HG03571 (cell line): Measurements from ENCODE around the gene ZNF521.
"Not testable (repeated sequence)": the region's sequence is repeated elsewhere in the genome, so short reads cannot be mapped to it uniquely, and the experiment has no call there.

Experiments
- ATAC-seq: cut with Tn5 transposase; IDR thresholded peaks from one replicate; pipeline ENCODE4 v1.9.1; 2021; ENCODE audit not compliant: unreplicated experiment

ZNF521 gene

DNA sequence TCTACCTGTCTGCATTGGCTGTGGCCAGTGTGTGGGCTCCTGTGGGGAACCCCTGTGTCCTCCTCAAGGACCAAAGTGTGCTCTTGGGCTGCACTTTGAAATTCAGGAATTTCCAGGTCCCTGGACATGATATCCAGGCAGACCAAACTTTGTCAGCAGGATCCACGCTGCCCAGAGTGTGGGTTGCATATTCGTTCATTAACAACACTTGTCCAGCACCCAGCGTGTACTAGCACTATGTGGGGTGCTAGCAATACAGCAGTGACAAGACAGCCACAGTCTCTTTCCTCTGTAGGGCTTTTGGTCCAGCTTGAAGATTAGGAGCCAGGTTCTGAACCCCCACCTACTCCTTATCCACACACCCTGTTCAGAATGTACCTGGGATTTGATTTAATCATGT lies 304.5 kb downstream of the ZNF521 start:
- no peak for ATAC-seq

DNA sequence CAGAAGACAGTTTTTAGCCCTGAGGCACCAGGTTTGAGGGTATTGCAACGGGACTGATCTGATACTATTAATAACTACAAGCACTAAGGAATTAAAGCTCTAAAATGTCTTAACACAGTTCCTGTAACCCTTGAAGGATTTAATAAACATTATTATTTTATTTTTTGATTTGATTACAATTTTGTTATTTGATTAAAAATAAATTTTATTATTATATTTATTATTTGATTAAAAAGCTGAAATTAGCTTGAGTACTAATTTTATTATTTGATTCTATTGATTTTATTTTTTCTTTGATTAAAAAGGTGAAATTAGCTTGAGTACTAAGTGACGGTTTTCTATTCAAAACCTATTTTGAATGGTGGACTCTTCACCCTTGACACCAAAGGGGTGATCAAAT lies 307.3 kb downstream of the ZNF521 start:
- ATAC-seq = no peak

DNA sequence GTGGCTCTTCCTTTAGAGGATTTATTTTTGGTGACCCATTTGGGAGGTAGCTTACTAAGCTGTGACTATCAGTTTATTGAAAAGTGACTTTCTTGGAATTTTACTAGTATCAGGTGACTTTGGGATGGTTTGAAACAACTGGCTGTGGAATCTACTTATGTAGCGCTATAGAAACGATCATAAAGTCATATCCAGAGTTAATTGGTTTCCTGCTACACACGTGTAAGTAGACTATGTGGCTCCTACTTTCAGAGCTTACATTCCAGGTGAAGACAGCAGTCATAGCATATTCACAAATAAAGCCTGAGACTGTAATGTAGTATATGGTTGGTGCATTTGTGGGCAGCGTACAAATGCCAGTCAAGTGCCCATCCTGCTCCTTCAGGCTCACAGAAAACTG lies 308.9 kb downstream of the ZNF521 start:
- ATAC-seq = no peak

DNA sequence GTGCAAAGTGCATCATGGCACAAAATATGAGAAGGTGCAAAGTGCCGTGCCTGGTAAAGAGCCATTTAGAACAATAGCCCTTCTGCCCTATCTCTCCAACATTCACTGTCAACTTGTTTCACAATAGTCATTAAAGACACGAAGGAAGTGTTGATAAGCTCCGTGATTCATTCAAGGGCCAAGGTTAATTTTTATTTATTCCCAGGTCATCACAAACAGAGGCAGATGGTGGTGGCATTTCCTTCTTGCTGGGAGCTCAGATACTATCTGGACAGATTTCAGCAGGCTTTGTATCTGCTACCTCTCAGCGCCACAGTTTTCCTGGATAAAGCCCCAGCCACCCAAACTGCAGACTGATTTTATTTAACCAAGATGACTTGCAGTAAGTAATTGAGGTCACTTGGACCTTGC lies 309.3 kb downstream of the ZNF521 start:
- ATAC-seq = no peak

DNA sequence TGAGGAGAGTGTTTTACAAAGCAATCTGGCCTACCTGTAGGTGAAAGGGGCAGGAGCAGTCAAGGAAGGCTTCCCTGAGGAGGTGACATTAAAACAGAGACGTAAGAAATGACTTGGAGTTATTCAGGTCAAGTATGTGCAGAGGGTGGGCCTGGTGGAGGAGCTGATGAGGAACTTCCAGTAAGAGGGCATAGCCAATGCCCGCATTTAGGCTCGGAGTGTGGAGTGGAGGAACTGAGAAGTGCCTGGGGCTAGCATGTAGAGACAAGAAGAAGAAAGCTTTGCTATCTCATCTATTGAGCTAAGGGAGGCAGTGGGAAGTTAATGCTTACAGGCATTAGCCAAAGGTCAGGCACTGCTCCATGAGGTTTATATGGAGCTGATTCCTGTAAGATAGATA lies 312.2 kb downstream of the ZNF521 start:
- ATAC-seq = no peak

DNA sequence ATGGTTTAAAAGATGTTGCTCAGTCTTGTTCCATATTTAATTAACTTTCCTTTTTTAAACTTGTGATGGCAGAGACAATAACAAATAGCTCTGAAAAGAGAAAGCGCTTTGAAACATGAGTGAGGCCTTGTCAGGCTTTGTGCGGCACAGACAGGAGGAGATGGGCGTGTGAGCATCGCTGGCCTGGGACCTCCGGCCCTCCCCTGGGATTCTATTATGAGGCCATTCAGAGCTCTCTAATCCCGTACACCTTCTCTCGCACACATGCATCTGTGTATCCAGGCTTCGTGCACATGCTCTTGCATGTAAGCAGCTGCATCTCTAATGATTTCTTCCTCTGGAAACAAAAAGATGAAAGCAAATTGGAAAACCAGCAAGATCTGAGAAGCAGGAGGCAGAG lies 313.7 kb downstream of the ZNF521 start:
- ATAC-seq = no peak

DNA sequence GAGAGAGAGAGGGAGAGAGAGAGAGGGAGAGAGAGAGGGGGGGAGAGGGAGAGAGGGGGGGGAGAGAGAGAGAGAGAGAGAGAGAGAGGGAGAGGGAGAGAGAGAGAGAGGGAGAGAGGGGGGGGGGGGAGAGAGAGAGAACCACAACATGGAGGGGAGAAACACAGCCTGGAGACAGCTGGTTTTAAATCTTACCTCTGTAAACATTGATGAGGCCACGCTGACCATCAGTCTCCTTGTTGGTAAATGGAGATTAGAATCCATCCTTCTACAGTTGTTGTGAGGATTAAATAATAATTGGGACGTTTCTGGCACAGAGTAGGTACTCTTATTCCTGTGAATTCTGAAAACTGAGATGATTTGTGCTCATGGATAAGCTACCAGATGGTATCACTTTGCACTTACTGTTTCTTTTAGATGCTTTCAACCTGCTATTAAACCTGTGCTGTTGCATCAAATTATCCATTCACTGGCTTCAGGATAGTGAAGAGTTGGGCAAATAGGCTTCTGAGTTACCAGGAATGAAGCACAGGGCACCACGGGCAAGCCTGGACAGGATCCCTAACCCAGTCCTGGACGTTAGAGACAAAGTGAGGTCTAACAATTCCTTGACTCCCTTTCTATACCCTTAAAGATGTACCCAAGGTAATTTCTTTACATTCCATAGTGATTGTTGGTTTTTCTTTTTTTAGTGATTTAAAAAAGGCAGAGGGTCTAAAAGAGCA lies 318.1 kb downstream of the ZNF521 start:
- no peak for ATAC-seq

DNA sequence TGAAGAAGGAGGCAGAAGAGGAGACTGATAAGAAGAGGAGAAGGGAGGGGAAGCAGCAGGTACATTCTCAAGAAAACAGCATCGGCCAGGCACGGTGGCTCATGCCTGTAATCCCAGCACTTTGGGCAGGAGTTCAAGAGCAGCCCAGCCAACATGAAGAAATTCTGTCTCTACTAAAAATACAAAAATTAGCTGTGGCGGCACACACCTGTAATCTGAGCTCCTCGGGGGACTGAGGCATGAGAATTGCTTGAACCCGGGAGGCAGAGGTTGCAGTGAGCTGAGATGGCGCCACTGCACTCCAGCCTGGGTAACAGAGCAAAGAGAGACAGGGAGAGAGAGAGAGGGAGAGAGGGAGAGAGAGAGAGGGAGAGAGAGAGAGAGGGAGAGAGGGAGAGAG lies 318.8 kb downstream of the ZNF521 start:
- ATAC-seq = not testable (repeated sequence)

DNA sequence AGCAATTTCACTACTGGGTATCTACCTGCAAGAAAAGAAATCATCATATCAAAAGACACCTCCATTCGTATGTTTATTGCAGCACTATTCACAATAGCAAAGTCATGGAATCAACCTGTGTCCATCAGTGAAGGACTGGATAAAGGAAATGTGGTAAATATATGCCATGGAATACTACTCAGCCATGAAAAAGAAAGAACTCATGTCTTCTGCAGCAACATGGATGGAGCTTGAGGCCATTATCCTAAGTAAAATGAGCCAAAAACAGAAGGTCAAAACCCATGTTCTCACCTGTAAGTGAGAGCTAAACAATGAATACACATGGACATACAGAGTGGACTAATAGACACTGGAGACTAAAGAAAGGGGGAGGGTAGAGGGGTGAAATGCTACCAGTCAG lies 322.2 kb downstream of the ZNF521 start:
- ATAC-seq = no peak

DNA sequence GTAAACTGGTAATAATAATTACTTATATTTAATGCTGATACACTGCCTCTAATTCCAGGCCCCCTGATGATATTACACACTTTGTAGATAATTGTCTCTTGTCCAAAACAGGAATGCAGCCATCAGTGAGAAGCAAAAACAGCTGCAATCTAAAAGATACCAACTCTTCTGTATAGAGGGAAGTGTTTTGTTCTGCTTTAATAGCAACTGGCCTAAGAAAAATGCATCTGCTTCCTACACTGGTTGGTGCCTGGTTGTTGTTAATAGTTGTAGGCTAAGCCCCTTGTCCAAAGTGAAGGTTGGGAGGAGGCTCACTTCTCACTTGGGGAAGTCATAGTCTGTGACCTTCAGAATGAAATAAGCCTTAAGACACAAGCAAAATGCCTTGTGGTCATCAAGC lies 332.0 kb downstream of the ZNF521 start:
- no peak for ATAC-seq

DNA sequence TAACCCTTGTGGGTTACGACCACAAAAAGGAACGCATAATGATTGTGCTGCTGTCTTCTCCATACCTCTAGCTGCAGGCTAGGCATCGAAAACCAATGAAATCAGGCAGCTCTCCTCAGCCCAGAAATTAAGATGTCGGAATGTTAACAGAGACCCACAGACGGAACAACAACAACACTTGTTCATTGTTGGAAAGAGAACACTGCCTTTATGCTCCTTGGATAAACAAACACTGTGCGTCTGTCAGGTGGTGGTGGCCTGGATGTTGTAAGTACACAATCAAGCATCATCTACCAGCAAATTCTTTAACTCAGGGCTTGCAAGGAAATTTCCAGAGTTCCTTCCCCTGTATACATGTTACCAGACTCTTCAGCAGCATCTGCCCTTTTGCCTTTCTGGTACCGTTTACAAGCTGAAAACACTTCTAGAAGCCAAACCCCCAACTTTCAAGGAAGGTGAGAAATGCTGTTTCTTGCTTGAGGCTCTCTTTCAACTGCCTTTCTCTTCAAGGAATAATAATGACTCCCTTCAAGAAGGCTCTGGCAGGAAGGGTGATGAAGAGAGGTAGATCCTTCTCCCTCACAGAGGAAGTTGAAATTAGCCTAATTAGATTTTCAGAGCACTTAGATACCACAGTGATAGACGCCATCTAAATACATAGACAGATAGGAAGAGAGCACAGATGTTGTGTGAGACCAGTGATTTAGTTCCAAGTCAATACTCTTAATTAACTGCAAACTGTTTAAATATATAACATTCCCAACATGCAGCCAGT lies 332.7 kb downstream of the ZNF521 start:
- no peak for ATAC-seq

DNA sequence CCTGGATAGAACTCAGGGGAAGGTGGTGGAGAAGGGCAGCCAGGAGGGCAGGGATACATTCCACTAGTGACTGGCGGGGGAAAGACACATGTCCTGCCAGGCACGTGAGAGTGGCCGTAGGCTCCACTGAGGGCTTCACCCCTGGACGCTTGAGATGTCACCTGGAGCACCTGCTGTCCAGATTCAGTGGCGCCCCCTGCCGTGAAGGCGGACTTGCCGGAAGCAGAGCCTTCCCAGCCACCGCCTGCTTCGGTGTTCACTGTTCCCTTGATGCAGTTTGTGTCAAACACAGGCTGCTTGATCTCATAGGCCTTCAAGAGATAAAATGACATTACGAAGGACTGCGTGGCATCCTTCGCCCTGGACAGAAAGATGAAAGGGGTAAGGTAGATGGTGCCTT lies 335.3 kb downstream of the ZNF521 start:
- no peak for ATAC-seq

DNA sequence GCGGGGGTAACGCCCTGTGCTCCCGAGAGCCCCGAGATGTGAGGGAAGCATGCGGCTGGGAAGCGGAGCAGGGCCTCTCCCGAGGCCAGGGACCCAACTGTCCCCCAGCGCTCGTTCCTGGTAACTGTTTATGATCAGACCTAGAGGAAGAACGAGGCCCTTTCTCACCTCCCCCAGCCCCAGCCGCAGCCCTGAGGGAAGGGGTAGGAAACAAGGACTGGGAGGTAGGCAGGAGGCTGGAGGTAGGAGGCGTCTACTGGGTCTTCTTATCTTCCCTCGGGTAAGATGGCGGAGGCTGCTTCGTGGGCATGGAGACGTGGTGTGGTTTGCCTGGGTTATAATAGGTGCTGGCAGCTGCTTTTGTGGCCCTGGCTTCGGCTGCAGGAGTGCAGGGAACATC lies 335.8 kb downstream of the ZNF521 start:
- no peak for ATAC-seq
